IPS-20b (cell line): Measurements from ENCODE around the gene PTP4A1.

Source experiments
- H3K27ac ChIP-seq: one replicate; pipeline ENCODE4 v1.5.1; 2013; ENCODE audit warnings: low read length
- H3K27me3 ChIP-seq: 2 replicates; pipeline ENCODE4 v1.6.1; 2013; ENCODE audit warnings: mild to moderate bottlenecking, low read length, inconsistent platforms; ENCODE audit not compliant: insufficient read depth
- H3K36me3 ChIP-seq: 2 replicates; pipeline ENCODE4 v1.6.1; 2013; ENCODE audit warnings: low read depth, mild to moderate bottlenecking, inconsistent platforms, low read length, moderate library complexity; ENCODE audit not compliant: insufficient read depth
- H3K4me1 ChIP-seq: 2 replicates; pipeline ENCODE4 v1.6.1; 2013; ENCODE audit warnings: mild to moderate bottlenecking, control low read depth, inconsistent platforms, low read length, moderate library complexity; ENCODE audit not compliant: insufficient read depth
- H3K4me3 ChIP-seq: 2 replicates; pipeline ENCODE4 v1.5.1; 2013; ENCODE audit warnings: mild to moderate bottlenecking, low read length, inconsistent platforms
- H3K9ac ChIP-seq: 2 replicates; pipeline ENCODE4 v1.6.1; 2013; ENCODE audit warnings: low read depth, mild to moderate bottlenecking, inconsistent platforms, low read length, moderate library complexity
- H3K9me3 ChIP-seq: 2 replicates; pipeline ENCODE4 v1.6.1; 2013; ENCODE audit warnings: mild to moderate bottlenecking, low read depth, low read length, inconsistent platforms; ENCODE audit not compliant: insufficient read depth

The PTP4A1 gene

GRCh38 chr6:63537201-63537958 is 34.9 kb upstream of the PTP4A1 start:
- H3K27me3 ChIP-seq = peaks cover 95% of the 10 kb centered on the region
- H3K36me3 ChIP-seq = no peaks in the 10 kb centered on the region
- H3K4me3 ChIP-seq = no peak overlapping the region
- no peak overlapping the region for H3K9ac ChIP-seq
- no peaks in the 10 kb centered on the region for H3K9me3 ChIP-seq
- no peaks in the 10 kb centered on the region for H3K4me1 ChIP-seq
- H3K27ac ChIP-seq = no peak overlapping the region

GRCh38 chr6:63537959-63538300 is 34.4 kb upstream of the PTP4A1 start:
- H3K4me3 ChIP-seq = no peak overlapping the region
- H3K9ac ChIP-seq = no peak overlapping the region
- H3K9me3 ChIP-seq = no peaks in the 10 kb centered on the region
- H3K4me1 ChIP-seq = no peaks in the 10 kb centered on the region
- no peaks in the 10 kb centered on the region for H3K36me3 ChIP-seq
- H3K27me3 ChIP-seq = peaks cover 95% of the 10 kb centered on the region
- no peak overlapping the region for H3K27ac ChIP-seq

- no peak overlapping the region for H3K4me3 ChIP-seq
- H3K4me1 ChIP-seq = no peaks in the 10 kb centered on the region
- H3K27ac ChIP-seq = no peak overlapping the region
- no peak overlapping the region for H3K9ac ChIP-seq
- H3K27me3 ChIP-seq = peaks cover 95% of the 10 kb centered on the region
- H3K36me3 ChIP-seq = no peaks in the 10 kb centered on the region
- no peaks in the 10 kb centered on the region for H3K9me3 ChIP-seq
Observed at GRCh38 chr6:63538550-63538949, 33.7 kb upstream of the PTP4A1 start.

GRCh38 chr6:63543001-63543400 is 29.3 kb upstream of the PTP4A1 start:
- Histone ChIP-seq H3K9ac (no peak overlapping the region), H3K9me3 (no peaks in the 10 kb centered on the region), H3K36me3 (no peaks in the 10 kb centered on the region), H3K4me1 (no peaks in the 10 kb centered on the region), H3K27ac (no peak overlapping the region), H3K4me3 (no peak overlapping the region), H3K27me3 (peaks cover 83% of the 10 kb centered on the region)

- Histone ChIP-seq H3K9me3 (no peaks in the 10 kb centered on the region), H3K27me3 (peaks cover 78% of the 10 kb centered on the region), H3K27ac (no peak overlapping the region), H3K4me3 (no peak overlapping the region), H3K9ac (no peak overlapping the region), H3K4me1 (no peaks in the 10 kb centered on the region), H3K36me3 (no peaks in the 10 kb centered on the region)
Observed at GRCh38 chr6:63543982-63544381, 28.3 kb upstream of the PTP4A1 start.

- Histone ChIP-seq H3K9me3 (no peaks in the 10 kb centered on the region), H3K27me3 (peaks cover 55% of the 10 kb centered on the region), H3K27ac (no peak overlapping the region), H3K36me3 (no peaks in the 10 kb centered on the region), H3K9ac (no peak overlapping the region), H3K4me1 (no peaks in the 10 kb centered on the region), H3K4me3 (no peak overlapping the region)
Observed at GRCh38 chr6:63546236-63546635, 26.0 kb upstream of the PTP4A1 start.

- H3K9ac ChIP-seq = no peak overlapping the region
Observed at GRCh38 chr6:63546697-63547096, 25.6 kb upstream of the PTP4A1 start.

GRCh38 chr6:63549076-63549475 is 23.2 kb upstream of the PTP4A1 start:
- H3K9me3 ChIP-seq = no peaks in the 10 kb centered on the region
- H3K9ac ChIP-seq = no peak overlapping the region
- peaks cover 27% of the 10 kb centered on the region for H3K27me3 ChIP-seq

More at GRCh38 chr6:63546697-63547096, 25.6 kb upstream of the PTP4A1 start:
- Histone ChIP-seq H3K27ac (no peak overlapping the region), H3K4me3 (no peak overlapping the region), H3K27me3 (peaks cover 51% of the 10 kb centered on the region), H3K9me3 (no peaks in the 10 kb centered on the region), H3K4me1 (no peaks in the 10 kb centered on the region), H3K36me3 (no peaks in the 10 kb centered on the region)

GRCh38 chr6:63553208-63553607 is 19.1 kb upstream of the PTP4A1 start:
- H3K4me3 ChIP-seq = no peak overlapping the region
- H3K4me1 ChIP-seq = no peaks in the 10 kb centered on the region
- no peak overlapping the region for H3K9ac ChIP-seq
- peaks cover 3% of the 10 kb centered on the region; the same call in 1 of the 2 replicates for H3K27me3 ChIP-seq
- H3K36me3 ChIP-seq = no peaks in the 10 kb centered on the region
- no peak overlapping the region for H3K27ac ChIP-seq
- no peaks in the 10 kb centered on the region for H3K9me3 ChIP-seq

More at GRCh38 chr6:63549076-63549475, 23.2 kb upstream of the PTP4A1 start:
- H3K4me3 ChIP-seq = no peak overlapping the region
- no peaks in the 10 kb centered on the region for H3K36me3 ChIP-seq
- H3K4me1 ChIP-seq = no peaks in the 10 kb centered on the region
- H3K27ac ChIP-seq = no peak overlapping the region

GRCh38 chr6:63553900-63554299 is 18.4 kb upstream of the PTP4A1 start:
- H3K9ac ChIP-seq = no peak overlapping the region
- no peak overlapping the region for H3K4me3 ChIP-seq

GRCh38 chr6:63554782-63555181 is 17.5 kb upstream of the PTP4A1 start:
- no peaks in the 10 kb centered on the region for H3K9me3 ChIP-seq
- no peak overlapping the region for H3K27ac ChIP-seq
- H3K9ac ChIP-seq = no peak overlapping the region
- H3K27me3 ChIP-seq = no peaks in the 10 kb centered on the region
- H3K4me1 ChIP-seq = no peaks in the 10 kb centered on the region
- H3K4me3 ChIP-seq = no peak overlapping the region
- H3K36me3 ChIP-seq = no peaks in the 10 kb centered on the region

More at GRCh38 chr6:63553900-63554299, 18.4 kb upstream of the PTP4A1 start:
- Histone ChIP-seq H3K27me3 (no peaks in the 10 kb centered on the region), H3K36me3 (no peaks in the 10 kb centered on the region), H3K9me3 (no peaks in the 10 kb centered on the region), H3K27ac (no peak overlapping the region), H3K4me1 (no peaks in the 10 kb centered on the region)

GRCh38 chr6:63556369-63556768 is 15.9 kb upstream of the PTP4A1 start:
- no peaks in the 10 kb centered on the region for H3K36me3 ChIP-seq
- H3K4me1 ChIP-seq = no peaks in the 10 kb centered on the region
- H3K9ac ChIP-seq = no peak overlapping the region
- no peak overlapping the region for H3K27ac ChIP-seq
- no peaks in the 10 kb centered on the region for H3K9me3 ChIP-seq
- H3K4me3 ChIP-seq = no peak overlapping the region
- no peaks in the 10 kb centered on the region for H3K27me3 ChIP-seq
